ENCODE data around the gene TEX50.
"Not testable (repeated sequence)": the region's sequence is repeated elsewhere in the genome, so short reads cannot be mapped to it uniquely, and the experiment has no call there.

The TEX50 gene

GRCh38 chr1:173601588-173601987 lies 33.5 kb upstream of the TEX50 start:
- Histone ChIP-seq H3K9ac (ENCODE audit: low read depth, low read length) (no peak overlapping the region), H2AFZ (ENCODE audit: low read depth, low read length) (no peak overlapping the region), H3K4me1 (ENCODE audit: insufficient read depth, low read length) (no peaks in the 10 kb centered on the region), H3K4me3 (ENCODE audit: low read depth in 1 of 2, low read length in 2 of 2) (no peak overlapping the region), H3K27ac (ENCODE audit: low read length) (no peak overlapping the region), H3K36me3 (ENCODE audit: insufficient read depth, low read length) (no peaks in the 10 kb centered on the region), H3K79me2 (ENCODE audit: insufficient read depth, low read length) (no peaks in the 10 kb centered on the region), H3K4me2 (ENCODE audit: insufficient read depth, low read length) (no peak overlapping the region), H4K20me1 (ENCODE audit: insufficient read depth, low read length) (no peaks in the 10 kb centered on the region), H3K9me3 (ENCODE audit: insufficient read depth, low read length, severe bottlenecking) (peaks cover 2% of the 10 kb centered on the region), H3K27me3 (ENCODE audit: insufficient read depth, low read length, poor library complexity) (no peaks in the 10 kb centered on the region)
- no peak for ATAC-seq (ENCODE audit: insufficient read depth, low read depth)
- DNase-seq, result no peak
- no peak for TF ChIP-seq CTCF (IDR thresholded peaks at IDR 0.05; ENCODE audit: borderline replicate concordance, extremely low read depth, low read length, poor library complexity, severe bottlenecking)
- no peak for TF ChIP-seq EZH2 (IDR thresholded peaks at IDR 0.05; ENCODE audit: borderline replicate concordance, low read depth, low read length, severe bottlenecking)

DNA sequence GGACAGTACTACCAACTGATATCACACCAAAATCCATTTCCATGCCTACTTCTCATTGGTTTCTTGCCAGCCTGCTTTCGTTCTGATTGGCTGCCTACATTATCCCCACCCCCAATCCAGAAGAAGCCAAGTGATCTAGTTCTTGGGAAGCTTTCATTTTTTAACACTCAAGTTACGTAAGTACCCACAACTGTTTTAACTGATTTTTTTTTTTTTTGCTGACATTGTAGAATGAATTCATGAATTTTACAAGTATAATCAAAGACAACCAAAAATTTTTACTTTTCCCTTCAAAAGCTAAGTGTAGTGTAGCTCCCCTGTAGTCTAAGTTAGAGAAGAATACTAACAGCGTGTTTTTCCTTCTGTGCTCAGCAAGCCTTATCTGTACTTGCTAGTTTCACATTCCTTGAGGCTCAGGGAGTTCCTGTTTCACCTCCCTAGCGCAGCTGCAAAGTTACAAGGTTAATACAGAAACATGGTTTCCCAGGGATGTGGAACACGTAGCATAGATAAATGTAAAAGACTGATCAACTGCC lies 32.0 kb upstream of the TEX50 start, which contains the start of gene SLC9C2:
TSS of gene SLC9C2 (minus strand) at position 17 of the 536 bp plus-strand sequence. CDS start 1,296 bp downstream, outside the sequence.
- H3K4me2 ChIP-seq (ENCODE audit: insufficient read depth, low read length), result no peak within 1 kb of the TSS
- H3K4me3 ChIP-seq (ENCODE audit: low read depth in 1 of 2, low read length in 2 of 2), result no peak within 1 kb of the TSS
- no peak within 1 kb of the TSS for H3K27ac ChIP-seq (ENCODE audit: low read length)
- DNase-seq (no peak), ATAC-seq (ENCODE audit: insufficient read depth, low read depth) (no peak)
- TF ChIP-seq CTCF (IDR thresholded peaks at IDR 0.05; ENCODE audit: borderline replicate concordance, extremely low read depth, low read length, poor library complexity, severe bottlenecking), result no peak
- no peak for TF ChIP-seq EZH2 (IDR thresholded peaks at IDR 0.05; ENCODE audit: borderline replicate concordance, low read depth, low read length, severe bottlenecking)
- no peak within 1 kb of the TSS for H2AFZ ChIP-seq (ENCODE audit: low read depth, low read length)
- H3K4me1 ChIP-seq (ENCODE audit: insufficient read depth, low read length), result no peaks in the 10 kb centered on the region
- no peak within 1 kb of the TSS for H3K9ac ChIP-seq (ENCODE audit: low read depth, low read length)
- no peaks in the 10 kb centered on the region for H3K27me3 ChIP-seq (ENCODE audit: insufficient read depth, low read length, poor library complexity)
- no peaks in the 10 kb centered on the region for H3K36me3 ChIP-seq (ENCODE audit: insufficient read depth, low read length)
- H3K9me3 ChIP-seq (ENCODE audit: insufficient read depth, low read length, severe bottlenecking), result no peaks in the 10 kb centered on the region
- H3K79me2 ChIP-seq (ENCODE audit: insufficient read depth, low read length), result no peaks in the 10 kb centered on the region
- no peaks in the 10 kb centered on the region for H4K20me1 ChIP-seq (ENCODE audit: insufficient read depth, low read length)

GRCh38 chr1:173608503-173609216 lies 26.5 kb upstream of the TEX50 start:
- Histone ChIP-seq H2AFZ (ENCODE audit: low read depth, low read length) (no peak overlapping the region), H3K79me2 (ENCODE audit: insufficient read depth, low read length) (no peaks in the 10 kb centered on the region), H3K27me3 (ENCODE audit: insufficient read depth, low read length, poor library complexity) (no peaks in the 10 kb centered on the region), H3K9me3 (ENCODE audit: insufficient read depth, low read length, severe bottlenecking) (no peaks in the 10 kb centered on the region), H3K4me2 (ENCODE audit: insufficient read depth, low read length) (no peak overlapping the region), H3K4me3 (ENCODE audit: low read depth in 1 of 2, low read length in 2 of 2) (no peak overlapping the region), H3K9ac (ENCODE audit: low read depth, low read length) (no peak overlapping the region), H3K36me3 (ENCODE audit: insufficient read depth, low read length) (no peaks in the 10 kb centered on the region), H3K4me1 (ENCODE audit: insufficient read depth, low read length) (no peaks in the 10 kb centered on the region), H4K20me1 (ENCODE audit: insufficient read depth, low read length) (no peaks in the 10 kb centered on the region), H3K27ac (ENCODE audit: low read length) (no peak overlapping the region)
- ATAC-seq (ENCODE audit: insufficient read depth, low read depth) (no peak), DNase-seq (no peak)
- TF ChIP-seq EZH2 (IDR thresholded peaks at IDR 0.05; ENCODE audit: borderline replicate concordance, low read depth, low read length, severe bottlenecking) (no peak), CTCF (IDR thresholded peaks at IDR 0.05; ENCODE audit: borderline replicate concordance, extremely low read depth, low read length, poor library complexity, severe bottlenecking) (no peak)

GRCh38 chr1:173613086-173613485 lies 22.1 kb upstream of the TEX50 start:
- H3K27ac ChIP-seq (ENCODE audit: low read length); H3K27me3 ChIP-seq (ENCODE audit: insufficient read depth, low read length, poor library complexity); DNase-seq; H3K79me2 ChIP-seq (ENCODE audit: insufficient read depth, low read length); H3K4me2 ChIP-seq (ENCODE audit: insufficient read depth, low read length); ATAC-seq (ENCODE audit: insufficient read depth, low read depth); H3K36me3 ChIP-seq (ENCODE audit: insufficient read depth, low read length); H3K9me3 ChIP-seq (ENCODE audit: insufficient read depth, low read length, severe bottlenecking); H3K4me1 ChIP-seq (ENCODE audit: insufficient read depth, low read length); H3K4me3 ChIP-seq (ENCODE audit: low read depth in 1 of 2, low read length in 2 of 2); H2AFZ ChIP-seq (ENCODE audit: low read depth, low read length); H3K9ac ChIP-seq (ENCODE audit: low read depth, low read length); H4K20me1 ChIP-seq (ENCODE audit: insufficient read depth, low read length): not testable (repeated sequence)

Data from DND-41 (cell line).